GM23338 (cell line): ENCODE measurements around the gene FMNL1. TPM values are rescaled to one million over a fixed set of nuclear protein-coding genes. Genes with fewer than 3 reads are reported as not detected.

Experiments used
- ATAC-seq: fragments of 200-7000 bp; cut with Tn5 transposase; 3 replicates; pipeline ENCODE4 v1.9.1; 2020
- DNase-seq: peaks from one replicate; pipeline ENCODE4 v3.0.0-alpha.2; 2015; ENCODE audit warnings: low spot score
- H2AFZ ChIP-seq: fragments of 200-600 bp; sonication (generic); 2 replicates; pipeline ENCODE4 v1.8.0; 2016; ENCODE audit warnings: antibody characterized with exemption, mild to moderate bottlenecking, moderate library complexity
- H3F3A ChIP-seq: fragments of 200-600 bp; sonication (generic); replicated peaks from 2 replicates; pipeline ENCODE4 v1.8.0; 2017; ENCODE audit warnings: antibody characterized with exemption, mixed run types, low read depth
- H3K27ac ChIP-seq: fragments of 200-600 bp; sonication (generic); 2 replicates; pipeline ENCODE4 v1.6.1; 2016; ENCODE audit warnings: low read depth
- H3K27me3 ChIP-seq: fragments of 200-600 bp; sonication (generic); 2 replicates; pipeline ENCODE4 v1.8.0; 2016; ENCODE audit warnings: mild to moderate bottlenecking, mixed run types, moderate library complexity; ENCODE audit not compliant: insufficient read depth
- H3K36me3 ChIP-seq: fragments of 200-600 bp; sonication (generic); 2 replicates; pipeline ENCODE4 v1.8.0; 2016; ENCODE audit warnings: mild to moderate bottlenecking; ENCODE audit not compliant: insufficient read depth
- H3K4me1 ChIP-seq: fragments of 200-600 bp; sonication (generic); 2 replicates; pipeline ENCODE4 v1.8.0; 2016; ENCODE audit warnings: mild to moderate bottlenecking, moderate library complexity; ENCODE audit not compliant: insufficient read depth
- H3K4me2 ChIP-seq: fragments of 200-600 bp; sonication (generic); 2 replicates; pipeline ENCODE4 v1.7.1; 2017; ENCODE audit warnings: mixed run types
- H3K4me3 ChIP-seq: fragments of 200-600 bp; sonication (generic); 2 replicates; pipeline ENCODE4 v1.6.1; 2016; ENCODE audit warnings: mixed run types
- H3K79me2 ChIP-seq: fragments of 200-600 bp; sonication (generic); replicated peaks from 2 replicates; pipeline ENCODE4 v1.8.0; 2017; ENCODE audit warnings: mild to moderate bottlenecking; ENCODE audit not compliant: insufficient read depth
- H3K9me2 ChIP-seq: fragments of 200-600 bp; sonication (generic); 2 replicates; pipeline ENCODE4 v1.8.0; 2017; ENCODE audit not compliant: insufficient read depth
- H4K20me1 ChIP-seq: fragments of 200-600 bp; sonication (generic); replicated peaks from 2 replicates; pipeline ENCODE4 v1.8.0; 2017; ENCODE audit warnings: mild to moderate bottlenecking; ENCODE audit not compliant: insufficient read depth
- H3K27ac Mint-ChIP-seq: 2 replicates; pipeline ENCODE4 v1.8.0; 2020; ENCODE audit warnings: inconsistent platforms, mild to moderate bottlenecking, moderate library complexity, mixed read lengths
- H3K27me3 Mint-ChIP-seq: 3 replicates; pipeline ENCODE4 v1.8.0; 2022; ENCODE audit warnings: low read depth, mild to moderate bottlenecking, moderate library complexity, mixed read lengths, inconsistent platforms; ENCODE audit not compliant: insufficient read depth, poor library complexity
- H3K36me3 Mint-ChIP-seq: 3 replicates; pipeline ENCODE4 v1.8.0; 2021; ENCODE audit warnings: low read depth, mild to moderate bottlenecking, inconsistent platforms, moderate library complexity, mixed read lengths
- H3K4me1 Mint-ChIP-seq: 3 replicates; pipeline ENCODE4 v1.8.0; 2020; ENCODE audit warnings: mild to moderate bottlenecking, inconsistent platforms, mixed read lengths
- H3K4me3 Mint-ChIP-seq: 3 replicates; pipeline ENCODE4 v1.8.0; 2021; ENCODE audit warnings: moderate library complexity, mild to moderate bottlenecking, inconsistent platforms, mixed read lengths
- H3K9me3 Mint-ChIP-seq: 3 replicates; pipeline ENCODE4 v1.8.0; 2020; ENCODE audit warnings: moderate library complexity, mild to moderate bottlenecking, inconsistent platforms, mixed read lengths
- CREB1 ChIP-seq: fragments of 250-450 bp; sonication (Bioruptor Pico); IDR thresholded peaks from 2 replicates; pipeline ENCODE4 v1.5.0; 2020; ENCODE audit warnings: low read depth, mild to moderate bottlenecking, moderate library complexity
- EZH2 ChIP-seq: fragments of 200-600 bp; sonication (generic); IDR thresholded peaks from one replicate; pipeline ENCODE4 v1.8.0; 2017; ENCODE audit warnings: antibody characterized with exemption, mild to moderate bottlenecking, low read depth; ENCODE audit not compliant: unreplicated experiment
- EZH2phosphoT487 ChIP-seq: fragments of 200-600 bp; sonication (generic); IDR thresholded peaks from one replicate; pipeline ENCODE4 v1.8.1; 2018; ENCODE audit warnings: antibody characterized with exemption; ENCODE audit not compliant: unreplicated experiment
- JUNB ChIP-seq: IDR thresholded peaks from one replicate; pipeline ENCODE4 v1.6.1; 2016; ENCODE audit warnings: antibody characterized with exemption; ENCODE audit not compliant: unreplicated experiment
- NANOG ChIP-seq: IDR thresholded peaks from 2 replicates; pipeline ENCODE4 v1.6.1; 2016; ENCODE audit warnings: antibody characterized with exemption, borderline replicate concordance
- POLR2AphosphoS5 ChIP-seq: IDR thresholded peaks from 2 replicates; pipeline ENCODE4 v1.6.1; 2016; ENCODE audit warnings: antibody characterized with exemption, low read depth
- STAT1 ChIP-seq: IDR thresholded peaks from one replicate; pipeline ENCODE4 v1.6.1; 2016; ENCODE audit warnings: antibody characterized with exemption; ENCODE audit not compliant: unreplicated experiment
- ZNF114 ChIP-seq: fragments of 250-450 bp; sonication (Bioruptor Pico); IDR thresholded peaks from 2 replicates; pipeline ENCODE4 v1.5.0; 2020; ENCODE audit warnings: mild to moderate bottlenecking, moderate library complexity
- ZNF331 ChIP-seq: fragments of 250-450 bp; sonication (Bioruptor Pico); IDR thresholded peaks from 2 replicates; pipeline ENCODE4 v1.5.0; 2020; ENCODE audit warnings: low read depth, mild to moderate bottlenecking, moderate library complexity
- polyA plus RNA-seq: library from polyadenylated mRNA; unstranded; fragments of >200 nt; fragmentation: Nextera tagmentation; extraction: Ambion mirVana; gene quantifications from 2 replicates; pipeline ENCODE4 v1.2.1, GENCODE V29; 2016
- total RNA-seq: library from RNA; depleted of rRNA; stranded (reverse); fragments of >200 nt; shearing (Covaris generic); gene quantifications from 2 replicates; pipeline ENCODE4 v1.2.3, GENCODE V29; 2014
- TF ChIP-seq, protein P1 (sequence below): IDR thresholded peaks from 2 replicates; pipeline ENCODE4 v1.6.1; 2016; ENCODE audit warnings: antibody characterized with exemption
- TF ChIP-seq, protein P2 (sequence below): IDR thresholded peaks from one replicate; pipeline ENCODE4 v1.6.1; 2018; ENCODE audit warnings: antibody characterized with exemption; ENCODE audit not compliant: unreplicated experiment
- TF ChIP-seq, protein P3 (sequence below), 2 experiments: fragments of 200-600 bp in 1 of 2; sonication (generic) in 1 of 2; conservative IDR thresholded peaks; 2 replicates each; pipeline versions ENCODE4 v1.5.1 to v1.6.1; 2016 to 2017; ENCODE audit warnings: antibody characterized with exemption in 2 of 2, low read depth in 2 of 2, mild to moderate bottlenecking in 2 of 2, moderate library complexity in 1 of 2
- TF ChIP-seq, protein P4 (sequence below): fragments of 250-450 bp; sonication (Bioruptor Pico); IDR thresholded peaks from 2 replicates; pipeline ENCODE4 v1.5.0; 2020; ENCODE audit warnings: mild to moderate bottlenecking, moderate library complexity

The FMNL1 gene
- total and polyA plus RNA-seq, 2 experiments from 2014 or later: 6.6 to 9.3 TPM

DNA sequence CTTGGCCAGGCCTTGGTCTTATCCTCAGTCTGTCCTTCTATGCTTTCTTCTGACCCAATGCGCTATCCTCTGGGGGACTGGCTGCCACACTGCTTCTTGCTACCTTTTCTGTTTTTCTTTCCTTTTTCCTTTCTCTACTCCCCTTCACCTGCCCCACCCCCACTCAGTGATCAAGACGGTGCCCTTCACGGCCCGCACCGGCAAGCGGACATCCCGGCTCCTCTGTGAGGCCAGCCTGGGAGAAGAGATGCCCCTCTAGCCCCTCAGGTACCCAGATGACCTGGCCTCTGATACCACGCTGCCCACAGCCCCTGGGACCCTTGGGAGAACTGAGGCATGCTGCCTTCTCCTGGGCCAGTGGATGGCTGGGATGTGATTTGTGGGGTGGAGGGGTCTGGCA lies 24.7 kb downstream of the FMNL1 start:
- H3K27ac ChIP-seq: no peak overlapping the region
- H3K4me3 ChIP-seq: peak overlapping the region; percentile 96
- no peaks in the 10 kb centered on the region for H3K36me3 ChIP-seq
- H3K27ac Mint-ChIP-seq: no peak overlapping the region
- peaks cover 27% of the 10 kb centered on the region for H3K4me1 Mint-ChIP-seq
- no peaks in the 10 kb centered on the region for H3K9me3 Mint-ChIP-seq
- no peak overlapping the region for H2AFZ ChIP-seq
- H3K4me1 ChIP-seq: peaks cover 18% of the 10 kb centered on the region
- peaks cover 23% of the 10 kb centered on the region for H3F3A ChIP-seq
- DNase-seq (no peak), ATAC-seq (no peak)
- TF ChIP-seq EZH2 (no peak), ZNF331 (CRISPR knock-in tag) (no peak), EZH2phosphoT487 (no peak), CREB1 (CRISPR knock-in tag) (no peak), POLR2AphosphoS5 (no peak), NANOG (no peak), ZNF114 (CRISPR knock-in tag) (no peak), JUNB (no peak), STAT1 (no peak)
- TF ChIP-seq, protein P1, sequence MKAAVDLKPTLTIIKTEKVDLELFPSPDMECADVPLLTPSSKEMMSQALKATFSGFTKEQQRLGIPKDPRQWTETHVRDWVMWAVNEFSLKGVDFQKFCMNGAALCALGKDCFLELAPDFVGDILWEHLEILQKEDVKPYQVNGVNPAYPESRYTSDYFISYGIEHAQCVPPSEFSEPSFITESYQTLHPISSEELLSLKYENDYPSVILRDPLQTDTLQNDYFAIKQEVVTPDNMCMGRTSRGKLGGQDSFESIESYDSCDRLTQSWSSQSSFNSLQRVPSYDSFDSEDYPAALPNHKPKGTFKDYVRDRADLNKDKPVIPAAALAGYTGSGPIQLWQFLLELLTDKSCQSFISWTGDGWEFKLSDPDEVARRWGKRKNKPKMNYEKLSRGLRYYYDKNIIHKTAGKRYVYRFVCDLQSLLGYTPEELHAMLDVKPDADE: no peak
- TF ChIP-seq, protein P2, sequence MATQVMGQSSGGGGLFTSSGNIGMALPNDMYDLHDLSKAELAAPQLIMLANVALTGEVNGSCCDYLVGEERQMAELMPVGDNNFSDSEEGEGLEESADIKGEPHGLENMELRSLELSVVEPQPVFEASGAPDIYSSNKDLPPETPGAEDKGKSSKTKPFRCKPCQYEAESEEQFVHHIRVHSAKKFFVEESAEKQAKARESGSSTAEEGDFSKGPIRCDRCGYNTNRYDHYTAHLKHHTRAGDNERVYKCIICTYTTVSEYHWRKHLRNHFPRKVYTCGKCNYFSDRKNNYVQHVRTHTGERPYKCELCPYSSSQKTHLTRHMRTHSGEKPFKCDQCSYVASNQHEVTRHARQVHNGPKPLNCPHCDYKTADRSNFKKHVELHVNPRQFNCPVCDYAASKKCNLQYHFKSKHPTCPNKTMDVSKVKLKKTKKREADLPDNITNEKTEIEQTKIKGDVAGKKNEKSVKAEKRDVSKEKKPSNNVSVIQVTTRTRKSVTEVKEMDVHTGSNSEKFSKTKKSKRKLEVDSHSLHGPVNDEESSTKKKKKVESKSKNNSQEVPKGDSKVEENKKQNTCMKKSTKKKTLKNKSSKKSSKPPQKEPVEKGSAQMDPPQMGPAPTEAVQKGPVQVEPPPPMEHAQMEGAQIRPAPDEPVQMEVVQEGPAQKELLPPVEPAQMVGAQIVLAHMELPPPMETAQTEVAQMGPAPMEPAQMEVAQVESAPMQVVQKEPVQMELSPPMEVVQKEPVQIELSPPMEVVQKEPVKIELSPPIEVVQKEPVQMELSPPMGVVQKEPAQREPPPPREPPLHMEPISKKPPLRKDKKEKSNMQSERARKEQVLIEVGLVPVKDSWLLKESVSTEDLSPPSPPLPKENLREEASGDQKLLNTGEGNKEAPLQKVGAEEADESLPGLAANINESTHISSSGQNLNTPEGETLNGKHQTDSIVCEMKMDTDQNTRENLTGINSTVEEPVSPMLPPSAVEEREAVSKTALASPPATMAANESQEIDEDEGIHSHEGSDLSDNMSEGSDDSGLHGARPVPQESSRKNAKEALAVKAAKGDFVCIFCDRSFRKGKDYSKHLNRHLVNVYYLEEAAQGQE: no peak
- TF ChIP-seq, protein P3, sequence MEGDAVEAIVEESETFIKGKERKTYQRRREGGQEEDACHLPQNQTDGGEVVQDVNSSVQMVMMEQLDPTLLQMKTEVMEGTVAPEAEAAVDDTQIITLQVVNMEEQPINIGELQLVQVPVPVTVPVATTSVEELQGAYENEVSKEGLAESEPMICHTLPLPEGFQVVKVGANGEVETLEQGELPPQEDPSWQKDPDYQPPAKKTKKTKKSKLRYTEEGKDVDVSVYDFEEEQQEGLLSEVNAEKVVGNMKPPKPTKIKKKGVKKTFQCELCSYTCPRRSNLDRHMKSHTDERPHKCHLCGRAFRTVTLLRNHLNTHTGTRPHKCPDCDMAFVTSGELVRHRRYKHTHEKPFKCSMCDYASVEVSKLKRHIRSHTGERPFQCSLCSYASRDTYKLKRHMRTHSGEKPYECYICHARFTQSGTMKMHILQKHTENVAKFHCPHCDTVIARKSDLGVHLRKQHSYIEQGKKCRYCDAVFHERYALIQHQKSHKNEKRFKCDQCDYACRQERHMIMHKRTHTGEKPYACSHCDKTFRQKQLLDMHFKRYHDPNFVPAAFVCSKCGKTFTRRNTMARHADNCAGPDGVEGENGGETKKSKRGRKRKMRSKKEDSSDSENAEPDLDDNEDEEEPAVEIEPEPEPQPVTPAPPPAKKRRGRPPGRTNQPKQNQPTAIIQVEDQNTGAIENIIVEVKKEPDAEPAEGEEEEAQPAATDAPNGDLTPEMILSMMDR (conservative IDR thresholded peaks at IDR 0.05; ENCODE audit: low read depth in 2 of 2): no peak
- TF ChIP-seq, protein P4, sequence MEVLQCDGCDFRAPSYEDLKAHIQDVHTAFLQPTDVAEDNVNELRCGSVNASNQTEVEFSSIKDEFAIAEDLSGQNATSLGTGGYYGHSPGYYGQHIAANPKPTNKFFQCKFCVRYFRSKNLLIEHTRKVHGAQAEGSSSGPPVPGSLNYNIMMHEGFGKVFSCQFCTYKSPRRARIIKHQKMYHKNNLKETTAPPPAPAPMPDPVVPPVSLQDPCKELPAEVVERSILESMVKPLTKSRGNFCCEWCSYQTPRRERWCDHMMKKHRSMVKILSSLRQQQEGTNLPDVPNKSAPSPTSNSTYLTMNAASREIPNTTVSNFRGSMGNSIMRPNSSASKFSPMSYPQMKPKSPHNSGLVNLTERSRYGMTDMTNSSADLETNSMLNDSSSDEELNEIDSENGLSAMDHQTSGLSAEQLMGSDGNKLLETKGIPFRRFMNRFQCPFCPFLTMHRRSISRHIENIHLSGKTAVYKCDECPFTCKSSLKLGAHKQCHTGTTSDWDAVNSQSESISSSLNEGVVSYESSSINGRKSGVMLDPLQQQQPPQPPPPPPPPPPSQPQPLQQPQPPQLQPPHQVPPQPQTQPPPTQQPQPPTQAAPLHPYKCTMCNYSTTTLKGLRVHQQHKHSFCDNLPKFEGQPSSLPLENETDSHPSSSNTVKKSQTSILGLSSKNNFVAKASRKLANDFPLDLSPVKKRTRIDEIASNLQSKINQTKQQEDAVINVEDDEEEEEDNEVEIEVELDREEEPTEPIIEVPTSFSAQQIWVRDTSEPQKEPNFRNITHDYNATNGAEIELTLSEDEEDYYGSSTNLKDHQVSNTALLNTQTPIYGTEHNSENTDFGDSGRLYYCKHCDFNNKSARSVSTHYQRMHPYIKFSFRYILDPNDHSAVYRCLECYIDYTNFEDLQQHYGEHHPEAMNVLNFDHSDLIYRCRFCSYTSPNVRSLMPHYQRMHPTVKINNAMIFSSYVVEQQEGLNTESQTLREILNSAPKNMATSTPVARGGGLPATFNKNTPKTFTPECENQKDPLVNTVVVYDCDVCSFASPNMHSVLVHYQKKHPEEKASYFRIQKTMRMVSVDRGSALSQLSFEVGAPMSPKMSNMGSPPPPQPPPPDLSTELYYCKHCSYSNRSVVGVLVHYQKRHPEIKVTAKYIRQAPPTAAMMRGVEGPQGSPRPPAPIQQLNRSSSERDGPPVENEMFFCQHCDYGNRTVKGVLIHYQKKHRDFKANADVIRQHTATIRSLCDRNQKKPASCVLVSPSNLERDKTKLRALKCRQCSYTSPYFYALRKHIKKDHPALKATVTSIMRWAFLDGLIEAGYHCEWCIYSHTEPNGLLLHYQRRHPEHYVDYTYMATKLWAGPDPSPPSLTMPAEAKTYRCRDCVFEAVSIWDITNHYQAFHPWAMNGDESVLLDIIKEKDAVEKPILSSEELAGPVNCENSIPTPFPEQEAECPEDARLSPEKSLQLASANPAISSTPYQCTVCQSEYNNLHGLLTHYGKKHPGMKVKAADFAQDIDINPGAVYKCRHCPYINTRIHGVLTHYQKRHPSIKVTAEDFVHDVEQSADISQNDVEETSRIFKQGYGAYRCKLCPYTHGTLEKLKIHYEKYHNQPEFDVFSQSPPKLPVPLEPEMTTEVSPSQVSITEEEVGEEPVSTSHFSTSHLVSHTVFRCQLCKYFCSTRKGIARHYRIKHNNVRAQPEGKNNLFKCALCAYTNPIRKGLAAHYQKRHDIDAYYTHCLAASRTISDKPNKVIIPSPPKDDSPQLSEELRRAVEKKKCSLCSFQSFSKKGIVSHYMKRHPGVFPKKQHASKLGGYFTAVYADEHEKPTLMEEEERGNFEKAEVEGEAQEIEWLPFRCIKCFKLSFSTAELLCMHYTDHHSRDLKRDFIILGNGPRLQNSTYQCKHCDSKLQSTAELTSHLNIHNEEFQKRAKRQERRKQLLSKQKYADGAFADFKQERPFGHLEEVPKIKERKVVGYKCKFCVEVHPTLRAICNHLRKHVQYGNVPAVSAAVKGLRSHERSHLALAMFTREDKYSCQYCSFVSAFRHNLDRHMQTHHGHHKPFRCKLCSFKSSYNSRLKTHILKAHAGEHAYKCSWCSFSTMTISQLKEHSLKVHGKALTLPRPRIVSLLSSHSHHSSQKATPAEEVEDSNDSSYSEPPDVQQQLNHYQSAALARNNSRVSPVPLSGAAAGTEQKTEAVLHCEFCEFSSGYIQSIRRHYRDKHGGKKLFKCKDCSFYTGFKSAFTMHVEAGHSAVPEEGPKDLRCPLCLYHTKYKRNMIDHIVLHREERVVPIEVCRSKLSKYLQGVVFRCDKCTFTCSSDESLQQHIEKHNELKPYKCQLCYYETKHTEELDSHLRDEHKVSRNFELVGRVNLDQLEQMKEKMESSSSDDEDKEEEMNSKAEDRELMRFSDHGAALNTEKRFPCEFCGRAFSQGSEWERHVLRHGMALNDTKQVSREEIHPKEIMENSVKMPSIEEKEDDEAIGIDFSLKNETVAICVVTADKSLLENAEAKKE (CRISPR knock-in tag): no peak
- no peaks in the 10 kb centered on the region for H3K9me2 ChIP-seq
- H3K27me3 Mint-ChIP-seq: peaks cover 21% of the 10 kb centered on the region
- no peaks in the 10 kb centered on the region for H4K20me1 ChIP-seq
- H3K4me3 Mint-ChIP-seq: peak overlapping the region; percentile 79
- peaks cover 3% of the 10 kb centered on the region; the same call in 1 of the 2 replicates for H3K79me2 ChIP-seq
- H3K4me2 ChIP-seq: peak overlapping the region; percentile 99
- peaks cover 12% of the 10 kb centered on the region for H3K36me3 Mint-ChIP-seq
- H3K27me3 ChIP-seq: no peaks in the 10 kb centered on the region
